ENCODE results near the gene ARHGEF6. TPM values are rescaled to one million over a fixed set of nuclear protein-coding genes. Genes with fewer than 3 reads are reported as not detected.

Gene ARHGEF6
- total RNA-seq, 1 experiment from 2014 or later = 17.8 TPM

GRCh38 chrX:136671006-136671610 is 109.6 kb downstream of the ARHGEF6 start:
- DNase-seq (ENCODE audit: low read depth) = no peak
- in situ Hi-C loops (cut with HindIII; ENCODE audit: low pct_unique_long_range_greater_than_20kb, low sequenced_read_pairs) = no loop called here

- DNase-seq (ENCODE audit: low read depth) = no peak
- in situ Hi-C loops (cut with HindIII; ENCODE audit: low pct_unique_long_range_greater_than_20kb, low sequenced_read_pairs) = no loop called here
Measured at GRCh38 chrX:136667446-136668168, 113.1 kb downstream of the ARHGEF6 start.

GRCh38 chrX:136666088-136666487 is 114.6 kb downstream of the ARHGEF6 start:
- no peak for DNase-seq (ENCODE audit: low read depth)

GRCh38 chrX:136665258-136665900 is 115.4 kb downstream of the ARHGEF6 start:
- in situ Hi-C loops (cut with HindIII; ENCODE audit: low pct_unique_long_range_greater_than_20kb, low sequenced_read_pairs) = no loop called here

More at GRCh38 chrX:136666088-136666487, 114.6 kb downstream of the ARHGEF6 start:
- in situ Hi-C loops (cut with HindIII; ENCODE audit: low pct_unique_long_range_greater_than_20kb, low sequenced_read_pairs) = no loop called here

GRCh38 chrX:136662976-136663375 is 117.8 kb downstream of the ARHGEF6 start:
- in situ Hi-C loops (cut with HindIII; ENCODE audit: low pct_unique_long_range_greater_than_20kb, low sequenced_read_pairs) = no loop called here
- no peak for DNase-seq (ENCODE audit: low read depth)

More at GRCh38 chrX:136665258-136665900, 115.4 kb downstream of the ARHGEF6 start:
- DNase-seq (ENCODE audit: low read depth) = no peak

- in situ Hi-C loops (cut with HindIII; ENCODE audit: low pct_unique_long_range_greater_than_20kb, low sequenced_read_pairs) = no loop called here
- DNase-seq (ENCODE audit: low read depth) = no peak
Measured at GRCh38 chrX:136662104-136662503, 118.6 kb downstream of the ARHGEF6 start.

GRCh38 chrX:136660896-136661295 is 119.8 kb downstream of the ARHGEF6 start:
- DNase-seq (ENCODE audit: low read depth) = no peak
- in situ Hi-C loops (cut with HindIII; ENCODE audit: low pct_unique_long_range_greater_than_20kb, low sequenced_read_pairs) = no loop called here

GRCh38 chrX:136659174-136659573 is 121.6 kb downstream of the ARHGEF6 start:
- no peak for DNase-seq (ENCODE audit: low read depth)
- in situ Hi-C loops (cut with HindIII; ENCODE audit: low pct_unique_long_range_greater_than_20kb, low sequenced_read_pairs) = no loop called here

- in situ Hi-C loops (cut with HindIII; ENCODE audit: low pct_unique_long_range_greater_than_20kb, low sequenced_read_pairs) = no loop called here
- DNase-seq (ENCODE audit: low read depth) = no peak
Measured at GRCh38 chrX:136658151-136658550, 122.6 kb downstream of the ARHGEF6 start.

- DNase-seq (ENCODE audit: low read depth) = no peak
- in situ Hi-C loops (cut with HindIII; ENCODE audit: low pct_unique_long_range_greater_than_20kb, low sequenced_read_pairs) = no loop called here
Measured at GRCh38 chrX:136656361-136656964, 124.3 kb downstream of the ARHGEF6 start.

GRCh38 chrX:136652822-136653723 is 127.7 kb downstream of the ARHGEF6 start:
- DNase-seq (ENCODE audit: low read depth) = no peak
- in situ Hi-C loops (cut with HindIII; ENCODE audit: low pct_unique_long_range_greater_than_20kb, low sequenced_read_pairs) = no loop called here

- in situ Hi-C loops (cut with HindIII; ENCODE audit: low pct_unique_long_range_greater_than_20kb, low sequenced_read_pairs) = no loop called here
Measured at GRCh38 chrX:136650811-136651210, 129.9 kb downstream of the ARHGEF6 start.

GRCh38 chrX:136647677-136648360 is 132.9 kb downstream of the ARHGEF6 start, which contains the start of gene CD40LG:
CD40LG (plus strand) TSS chrX:136648158; CDS start chrX:136648249, 91 bp downstream.
- in situ Hi-C loops (cut with HindIII; ENCODE audit: low pct_unique_long_range_greater_than_20kb, low sequenced_read_pairs) = no loop called here
- DNase-seq (ENCODE audit: low read depth) = no peak

More at GRCh38 chrX:136650811-136651210, 129.9 kb downstream of the ARHGEF6 start:
- no peak for DNase-seq (ENCODE audit: low read depth)

- in situ Hi-C loops (cut with HindIII; ENCODE audit: low pct_unique_long_range_greater_than_20kb, low sequenced_read_pairs) = no loop called here
- no peak for DNase-seq (ENCODE audit: low read depth)
Measured at GRCh38 chrX:136646602-136647239, 134.0 kb downstream of the ARHGEF6 start.

- in situ Hi-C loops (cut with HindIII; ENCODE audit: low pct_unique_long_range_greater_than_20kb, low sequenced_read_pairs) = no loop called here
- no peak for DNase-seq (ENCODE audit: low read depth)
Measured at GRCh38 chrX:136643243-136643642, 137.5 kb downstream of the ARHGEF6 start.

- DNase-seq (ENCODE audit: low read depth) = no peak
- in situ Hi-C loops (cut with HindIII; ENCODE audit: low pct_unique_long_range_greater_than_20kb, low sequenced_read_pairs) = no loop called here
Measured at GRCh38 chrX:136639506-136640176, 141.1 kb downstream of the ARHGEF6 start.

Data from Caki2 (cell line).